ENCODE results near the gene HAUS7.

HAUS7 gene

DNA sequence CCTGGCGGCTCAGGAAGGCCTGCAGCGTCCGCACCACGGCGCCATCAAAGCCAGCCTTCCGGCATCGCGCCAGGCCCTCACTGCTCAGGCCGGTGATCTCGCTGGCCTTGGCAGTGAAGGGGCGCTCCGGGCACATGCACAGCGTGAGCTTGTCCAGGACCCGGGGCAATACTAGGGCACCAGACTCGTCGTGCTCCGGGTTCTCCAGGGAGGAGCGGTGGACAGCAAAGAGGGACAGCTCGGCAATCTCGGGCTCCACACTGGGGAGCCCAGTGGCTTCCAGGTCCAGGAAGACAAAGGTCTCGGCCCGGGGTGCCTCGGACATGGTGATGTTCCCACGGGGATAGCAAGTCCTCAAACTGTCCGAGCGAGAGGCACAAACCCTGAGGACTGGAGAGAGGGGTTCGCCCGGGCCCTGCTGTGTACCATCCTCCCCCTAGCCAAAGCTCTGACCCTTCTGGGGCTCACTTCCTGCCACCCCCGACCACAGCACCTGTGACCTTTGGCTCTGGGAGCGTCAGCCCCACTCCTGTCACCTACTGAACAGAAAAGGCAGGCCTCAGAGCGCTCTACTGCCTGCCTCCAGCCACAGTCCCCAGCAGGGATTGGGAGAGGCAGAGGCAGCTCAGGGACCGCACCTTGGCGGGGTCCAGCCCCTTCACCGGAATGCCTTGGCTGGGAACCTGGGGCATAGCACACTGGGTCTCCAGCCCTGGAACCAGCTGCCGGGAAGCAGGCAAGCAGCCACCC lies 25.1 kb downstream of the HAUS7 start:
- no peak for DNase-seq (ENCODE audit: low read depth in 2 of 2)
- no peak overlapping the region for H3K4me3 ChIP-seq (replicated peaks in 1 of 2; ENCODE audit: low read depth in 2 of 2, low read length in 2 of 2)
- TF ChIP-seq, protein P1, sequence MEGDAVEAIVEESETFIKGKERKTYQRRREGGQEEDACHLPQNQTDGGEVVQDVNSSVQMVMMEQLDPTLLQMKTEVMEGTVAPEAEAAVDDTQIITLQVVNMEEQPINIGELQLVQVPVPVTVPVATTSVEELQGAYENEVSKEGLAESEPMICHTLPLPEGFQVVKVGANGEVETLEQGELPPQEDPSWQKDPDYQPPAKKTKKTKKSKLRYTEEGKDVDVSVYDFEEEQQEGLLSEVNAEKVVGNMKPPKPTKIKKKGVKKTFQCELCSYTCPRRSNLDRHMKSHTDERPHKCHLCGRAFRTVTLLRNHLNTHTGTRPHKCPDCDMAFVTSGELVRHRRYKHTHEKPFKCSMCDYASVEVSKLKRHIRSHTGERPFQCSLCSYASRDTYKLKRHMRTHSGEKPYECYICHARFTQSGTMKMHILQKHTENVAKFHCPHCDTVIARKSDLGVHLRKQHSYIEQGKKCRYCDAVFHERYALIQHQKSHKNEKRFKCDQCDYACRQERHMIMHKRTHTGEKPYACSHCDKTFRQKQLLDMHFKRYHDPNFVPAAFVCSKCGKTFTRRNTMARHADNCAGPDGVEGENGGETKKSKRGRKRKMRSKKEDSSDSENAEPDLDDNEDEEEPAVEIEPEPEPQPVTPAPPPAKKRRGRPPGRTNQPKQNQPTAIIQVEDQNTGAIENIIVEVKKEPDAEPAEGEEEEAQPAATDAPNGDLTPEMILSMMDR (IDR thresholded peaks at IDR 0.05; ENCODE audit: low read depth, low read length): no peak

DNA sequence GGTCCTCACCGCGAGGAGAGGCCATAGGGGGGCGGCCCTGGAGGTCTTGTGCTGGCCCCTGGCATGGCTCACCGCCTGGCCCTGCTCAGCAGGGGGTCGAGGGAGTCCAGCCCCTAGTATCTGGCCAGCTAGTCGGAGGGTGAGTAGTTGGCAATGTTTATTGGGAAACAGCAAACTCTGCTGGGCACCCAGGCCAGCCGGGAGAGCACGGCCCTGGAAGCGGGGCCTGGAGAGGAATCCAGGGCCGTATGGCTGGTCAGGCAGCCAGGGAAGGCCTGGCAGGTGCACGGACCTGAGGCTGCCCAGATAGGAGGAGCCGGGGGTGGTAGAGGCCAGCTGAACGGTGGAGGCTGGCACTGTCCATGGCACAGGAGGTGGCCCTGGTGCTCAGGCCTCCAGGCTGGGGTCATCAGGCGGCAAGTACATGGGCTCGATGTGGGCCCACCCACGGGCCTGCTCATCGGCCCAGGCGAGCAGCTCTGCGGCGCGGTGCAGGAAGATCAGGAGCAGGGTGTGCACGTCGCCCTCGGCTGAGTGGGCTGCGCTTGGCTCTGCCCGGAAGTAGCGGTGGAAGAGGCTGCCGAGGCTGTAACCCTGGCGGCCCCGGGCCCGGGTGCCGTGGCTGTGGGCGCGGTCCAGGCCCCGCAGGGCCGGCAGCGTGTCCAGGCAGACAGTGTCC lies 25.9 kb downstream of the HAUS7 start:
- no peak overlapping the region for H3K4me3 ChIP-seq (replicated peaks in 1 of 2; ENCODE audit: low read depth in 2 of 2, low read length in 2 of 2)
- DNase-seq (ENCODE audit: low read depth in 2 of 2): no peak
- TF ChIP-seq, protein P1 (IDR thresholded peaks at IDR 0.05; ENCODE audit: low read depth, low read length): no peak

DNA sequence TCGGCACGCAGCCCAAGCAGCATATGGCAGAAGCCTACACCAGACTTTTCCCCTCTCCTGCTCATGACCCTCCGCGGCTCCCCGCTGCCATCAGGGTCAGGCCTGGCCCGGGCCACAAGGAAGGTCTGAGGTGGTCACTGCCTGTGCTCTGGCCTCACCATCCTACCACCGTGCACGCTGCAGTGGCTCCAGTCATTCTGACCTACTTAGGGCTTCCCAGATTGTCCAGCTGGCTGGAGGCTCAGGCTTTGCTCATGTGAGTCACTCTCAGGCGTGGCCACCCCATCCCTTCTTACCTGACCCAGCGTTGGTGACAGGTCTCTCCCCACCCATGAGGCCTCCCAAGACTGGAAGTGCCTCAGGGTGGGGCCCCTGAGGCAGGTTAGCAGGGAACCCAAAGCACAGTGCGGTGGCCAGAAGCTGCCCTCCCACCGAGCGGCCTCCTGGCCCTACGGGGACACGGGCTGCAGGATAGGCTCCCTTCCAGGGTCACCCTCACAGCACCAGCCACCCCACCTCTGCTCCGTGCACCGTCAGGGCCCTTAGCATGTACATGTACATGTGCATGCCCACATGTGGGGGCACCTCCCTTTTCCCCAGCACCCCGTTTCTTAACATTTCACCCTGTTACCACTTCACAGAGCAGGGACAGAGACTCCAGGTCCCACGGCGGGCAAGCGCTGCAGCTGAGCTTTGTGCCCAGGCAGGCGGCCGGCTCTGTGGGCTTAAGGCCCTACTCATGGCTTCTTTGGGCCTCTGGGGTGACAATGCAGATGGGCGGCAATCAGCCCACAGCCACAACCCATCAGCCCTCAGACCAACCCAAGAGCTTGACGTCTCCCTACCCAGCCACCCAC lies 26.7 kb downstream of the HAUS7 start:
- TF ChIP-seq, protein P1 (IDR thresholded peaks at IDR 0.05; ENCODE audit: low read depth, low read length): no peak
- H3K4me3 ChIP-seq (replicated peaks in 1 of 2; ENCODE audit: low read depth in 2 of 2, low read length in 2 of 2): no peak overlapping the region
- no peak for DNase-seq (ENCODE audit: low read depth in 2 of 2)

- TF ChIP-seq, protein P1 (IDR thresholded peaks at IDR 0.05; ENCODE audit: low read depth, low read length): no peak
- no peak for DNase-seq (ENCODE audit: low read depth in 2 of 2)
- no peak overlapping the region for H3K4me3 ChIP-seq (replicated peaks in 1 of 2; ENCODE audit: low read depth in 2 of 2, low read length in 2 of 2)
These were observed 27.9 kb downstream of the HAUS7 start for GRCh38 chrX:153442463-153442862.

GRCh38 chrX:153441981-153442380 lies 28.4 kb downstream of the HAUS7 start:
- DNase-seq (ENCODE audit: low read depth in 2 of 2): no peak
- H3K4me3 ChIP-seq (replicated peaks in 1 of 2; ENCODE audit: low read depth in 2 of 2, low read length in 2 of 2): no peak overlapping the region
- TF ChIP-seq, protein P1 (IDR thresholded peaks at IDR 0.05; ENCODE audit: low read depth, low read length): no peak

DNA sequence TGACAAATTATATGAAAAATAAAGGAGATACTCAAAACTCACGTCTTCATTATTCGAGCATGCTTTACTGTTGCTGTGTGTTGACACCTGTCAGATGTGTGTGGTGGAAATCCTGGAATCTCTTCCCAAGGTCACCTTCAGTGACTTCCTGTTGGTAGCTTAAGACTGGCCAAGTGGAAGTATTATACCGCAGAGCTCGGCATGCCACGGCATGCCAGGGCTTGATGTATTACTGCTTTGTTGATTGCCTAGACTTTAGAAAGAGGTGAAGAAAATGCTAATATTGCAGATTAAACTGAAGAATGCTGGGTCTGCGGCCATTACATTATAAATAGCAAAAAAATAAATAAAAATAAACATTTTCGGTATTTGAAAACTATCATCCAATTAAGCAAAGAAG lies 29.1 kb downstream of the HAUS7 start:
- H3K4me3 ChIP-seq (replicated peaks in 1 of 2; ENCODE audit: low read depth in 2 of 2, low read length in 2 of 2): no peak overlapping the region
- no peak for DNase-seq (ENCODE audit: low read depth in 2 of 2)
- TF ChIP-seq, protein P1 (IDR thresholded peaks at IDR 0.05; ENCODE audit: low read depth, low read length): no peak

All from cardiac fibroblast (primary cell).